Esophagus muscularis mucosa (tissue), 4 donors: ENCODE data around the gene SHISA8. TPM values are rescaled to one million over a fixed set of nuclear protein-coding genes. Genes with fewer than 3 reads are reported as not detected.

ENCODE experiments used
- DNase-seq: peaks from one replicate; pipeline ENCODE4 v3.0.0-alpha.2; 2017; ENCODE audit errors: extremely low spot score
- H3K27ac ChIP-seq, 4 donors: fragments of 200-600 bp; sonication (generic); replicated peaks in 1 of 4; 1 replicate in 3 of 4; 2 replicates in 1 of 4; pipeline ENCODE4 v1.5.1; 2016 to 2019; ENCODE audit warnings: mild to moderate bottlenecking in 1 of 4
- H3K27me3 ChIP-seq, 4 donors: fragments of 200-600 bp; sonication (generic); one replicate each; pipeline versions ENCODE4 v1.5.1 to v1.6.0; 2016 to 2019
- H3K36me3 ChIP-seq, 4 donors: fragments of 200-600 bp; sonication (generic); one replicate each; pipeline ENCODE4 v1.5.1; 2016 to 2019
- H3K4me1 ChIP-seq, 4 donors: fragments of 200-600 bp; sonication (generic); one replicate each; pipeline ENCODE4 v1.5.1; 2016 to 2019
- H3K4me3 ChIP-seq, 4 donors: fragments of 200-600 bp; sonication (generic); 1 replicate in 2 of 4; 2 replicates in 2 of 4; pipeline ENCODE4 v1.5.1; 2016 to 2019; ENCODE audit warnings: mild to moderate bottlenecking in 4 of 4, moderate library complexity in 1 of 4
- H3K9me3 ChIP-seq, 4 donors: fragments of 200-600 bp; sonication (generic); 1 replicate in 3 of 4; 2 replicates in 1 of 4; pipeline ENCODE4 v1.5.1; 2016 to 2019
- EP300 ChIP-seq: sonication (generic); formaldehyde crosslinking; IDR thresholded peaks from one replicate; pipeline ENCODE4 v1.6.1; 2017; ENCODE audit warnings: antibody characterized with exemption
- POLR2A ChIP-seq: fragments of 450-650 bp; IDR thresholded peaks from one replicate; pipeline ENCODE4 v1.6.1; 2017; ENCODE audit warnings: antibody characterized with exemption, moderate library complexity, mild to moderate bottlenecking, low read depth
- POLR2AphosphoS5 ChIP-seq, 2 donors: sonication (generic); formaldehyde crosslinking; IDR thresholded peaks; one replicate each; pipeline ENCODE4 v1.6.1; 2017; ENCODE audit warnings: antibody characterized with exemption in 2 of 2
- WGBS: methylation state at CpG from one replicate; pipeline ENCODE4 v1.1.5; 2018; 5-methylcytosine and 5-hydroxymethylcytosine counted together
- intact Hi-C: fragments of 100-400 bp; cut with DNase I; formaldehyde crosslinking; loops from one replicate; pipeline ENCODE4 v1.15.1; 2023
- total RNA-seq, 4 donors: library from RNA; depleted of rRNA; stranded (reverse); fragments of >200 nt; gene quantifications; one replicate each; pipeline versions ENCODE4 v1.1.0 to v1.2.1, GENCODE V29; 2016
- TF ChIP-seq, protein P1 (sequence below), 3 experiments: fragments of 200-600 bp in 2 of 3; fragments of 450-650 bp in 1 of 3; sonication (generic) in 2 of 3; IDR thresholded peaks; one replicate each; pipeline ENCODE4 v1.5.1; 2017 to 2019; ENCODE audit warnings: antibody characterized with exemption in 3 of 3, mild to moderate bottlenecking in 2 of 3, moderate library complexity in 1 of 3

The SHISA8 gene
- total RNA-seq, 4 donors from 2014 or later, result 0.83 TPM; not detected in 3

DNA sequence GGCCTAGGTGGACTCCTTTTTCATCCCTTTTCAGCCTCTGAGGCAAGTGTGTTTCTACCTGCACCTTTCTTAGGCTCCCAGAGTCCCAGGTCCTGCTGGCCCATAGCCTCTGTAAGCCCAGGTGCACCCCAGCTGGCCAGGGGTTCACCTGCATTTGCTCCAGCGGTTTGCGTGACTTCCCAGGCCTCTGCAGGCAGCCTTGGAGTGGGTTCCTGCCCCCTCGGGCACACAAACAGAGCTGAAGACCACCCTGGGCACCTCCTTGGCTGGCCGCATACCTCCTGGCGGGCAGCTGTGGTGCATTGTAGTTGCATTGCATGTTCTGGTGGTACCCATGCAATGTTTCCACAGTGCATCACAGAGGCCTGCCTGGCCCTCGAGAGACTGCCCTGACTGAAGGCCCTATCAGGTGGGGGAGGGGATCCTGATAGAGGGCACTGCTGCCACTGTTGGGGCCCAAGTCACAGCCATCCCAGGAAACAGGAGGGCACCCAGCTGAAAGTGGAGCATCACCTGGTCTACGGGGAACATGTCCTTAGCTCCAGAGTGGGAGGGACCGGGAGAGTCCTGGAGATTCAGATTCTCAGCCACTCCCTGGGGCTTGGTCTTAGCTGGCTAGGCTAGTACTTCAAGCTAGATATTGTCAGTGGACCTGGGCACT, 14.1 kb downstream of the SHISA8 start:
- H3K9me3 ChIP-seq, result no peaks in the 10 kb centered on the region
- no peak overlapping the region for H3K27ac ChIP-seq
- WGBS, result 94% methylated on average over 5 of the region's 8 CpGs
- H3K27me3 ChIP-seq, result no peaks in the 10 kb centered on the region
- peaks cover 51 to 100% (median 97%) of the 10 kb centered on the region in 4 donors for H3K36me3 ChIP-seq
- TF ChIP-seq EP300, result no peak
- no peak for TF ChIP-seq POLR2A
- TF ChIP-seq, protein P1, sequence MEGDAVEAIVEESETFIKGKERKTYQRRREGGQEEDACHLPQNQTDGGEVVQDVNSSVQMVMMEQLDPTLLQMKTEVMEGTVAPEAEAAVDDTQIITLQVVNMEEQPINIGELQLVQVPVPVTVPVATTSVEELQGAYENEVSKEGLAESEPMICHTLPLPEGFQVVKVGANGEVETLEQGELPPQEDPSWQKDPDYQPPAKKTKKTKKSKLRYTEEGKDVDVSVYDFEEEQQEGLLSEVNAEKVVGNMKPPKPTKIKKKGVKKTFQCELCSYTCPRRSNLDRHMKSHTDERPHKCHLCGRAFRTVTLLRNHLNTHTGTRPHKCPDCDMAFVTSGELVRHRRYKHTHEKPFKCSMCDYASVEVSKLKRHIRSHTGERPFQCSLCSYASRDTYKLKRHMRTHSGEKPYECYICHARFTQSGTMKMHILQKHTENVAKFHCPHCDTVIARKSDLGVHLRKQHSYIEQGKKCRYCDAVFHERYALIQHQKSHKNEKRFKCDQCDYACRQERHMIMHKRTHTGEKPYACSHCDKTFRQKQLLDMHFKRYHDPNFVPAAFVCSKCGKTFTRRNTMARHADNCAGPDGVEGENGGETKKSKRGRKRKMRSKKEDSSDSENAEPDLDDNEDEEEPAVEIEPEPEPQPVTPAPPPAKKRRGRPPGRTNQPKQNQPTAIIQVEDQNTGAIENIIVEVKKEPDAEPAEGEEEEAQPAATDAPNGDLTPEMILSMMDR (IDR thresholded peaks at IDR 0.05), result no peak
- H3K4me1 ChIP-seq, result peaks cover 0 to 19% (median 0%) of the 10 kb centered on the region in 4 donors
- no peak for DNase-seq
- H3K4me3 ChIP-seq, result no peak overlapping the region
- intact Hi-C loops, result no loop called here

DNA sequence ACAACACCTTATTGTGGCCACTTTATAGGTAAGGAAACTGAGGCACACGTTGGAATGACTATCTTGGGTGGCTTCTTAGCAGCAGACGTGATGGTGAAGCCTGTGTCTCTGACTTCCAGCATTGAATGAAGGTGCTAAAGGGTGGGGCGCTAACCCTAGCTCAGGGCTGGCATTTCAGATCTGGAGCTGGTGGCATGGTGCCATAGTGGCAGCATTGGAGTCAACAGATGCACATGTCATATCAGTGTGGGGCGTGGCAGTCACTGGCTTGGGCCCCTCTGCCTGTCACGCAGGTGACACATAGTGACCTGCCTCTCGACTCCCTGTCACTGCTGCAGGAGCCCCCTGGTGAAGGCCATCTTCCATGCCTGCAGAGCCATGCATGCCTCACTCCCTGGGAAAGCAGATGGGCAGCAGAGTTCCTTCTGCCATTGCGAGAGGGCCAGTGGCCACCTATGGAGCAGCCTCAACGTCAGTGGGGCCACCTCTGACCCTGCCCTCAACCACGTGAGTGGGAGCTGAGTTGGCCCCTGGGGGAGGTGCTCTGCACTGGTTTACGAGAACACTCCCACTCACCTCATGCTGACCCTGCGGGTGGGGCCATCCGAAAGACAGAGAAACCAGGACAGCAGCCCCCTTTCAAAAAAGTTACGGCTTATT, 14.8 kb downstream of the SHISA8 start:
- Histone ChIP-seq H3K27ac (no peak overlapping the region), H3K9me3 (no peaks in the 10 kb centered on the region), H3K4me3 (no peak overlapping the region), H3K4me1 (peaks cover 0 to 19% (median 0%) of the 10 kb centered on the region in 4 donors), H3K36me3 (peaks cover 45 to 100% (median 97%) of the 10 kb centered on the region in 4 donors), H3K27me3 (no peaks in the 10 kb centered on the region)
- intact Hi-C loops, result no loop called here
- 83% methylated on average over 12 of the region's 13 CpGs for WGBS
- TF ChIP-seq EP300, result no peak
- TF ChIP-seq POLR2A, result no peak
- TF ChIP-seq POLR2AphosphoS5 (IDR thresholded peaks at IDR 0.05), result no peak
- TF ChIP-seq, protein P1 (IDR thresholded peaks at IDR 0.05), result no peak
- no peak for DNase-seq

DNA sequence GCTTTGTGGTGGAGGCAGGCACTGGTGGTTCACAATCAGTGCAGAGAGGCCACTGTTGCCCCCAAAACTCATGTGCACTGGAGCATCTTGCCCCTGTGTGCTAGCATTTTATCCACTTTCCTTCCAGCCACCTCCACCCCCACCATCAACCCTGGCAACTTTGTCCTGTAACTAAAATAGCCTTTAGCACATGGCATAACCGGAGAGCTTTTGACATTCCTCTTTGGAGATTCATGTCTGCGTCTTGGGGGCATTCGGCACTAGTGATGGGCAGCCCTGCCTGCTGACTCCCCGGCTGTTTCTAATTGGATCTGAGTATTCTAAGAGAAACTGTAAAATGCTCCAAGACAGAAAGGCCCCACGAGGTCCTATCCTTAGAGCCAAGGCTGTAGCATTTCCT, 15.8 kb downstream of the SHISA8 start:
- intact Hi-C loops, result no loop called here
- no peak overlapping the region for H3K4me3 ChIP-seq
- WGBS, result 85% methylated on average over 5 of the region's 5 CpGs
- no peak for DNase-seq
- peaks cover 0 to 22% (median 0%) of the 10 kb centered on the region in 4 donors for H3K4me1 ChIP-seq
- peaks cover 40 to 100% (median 97%) of the 10 kb centered on the region in 4 donors for H3K36me3 ChIP-seq
- TF ChIP-seq EP300, result no peak
- TF ChIP-seq, protein P1 (IDR thresholded peaks at IDR 0.05), result no peak
- no peak for TF ChIP-seq POLR2A
- TF ChIP-seq POLR2AphosphoS5 (IDR thresholded peaks at IDR 0.05), result no peak
- no peaks in the 10 kb centered on the region for H3K27me3 ChIP-seq
- no peak overlapping the region for H3K27ac ChIP-seq
- no peaks in the 10 kb centered on the region for H3K9me3 ChIP-seq

DNA sequence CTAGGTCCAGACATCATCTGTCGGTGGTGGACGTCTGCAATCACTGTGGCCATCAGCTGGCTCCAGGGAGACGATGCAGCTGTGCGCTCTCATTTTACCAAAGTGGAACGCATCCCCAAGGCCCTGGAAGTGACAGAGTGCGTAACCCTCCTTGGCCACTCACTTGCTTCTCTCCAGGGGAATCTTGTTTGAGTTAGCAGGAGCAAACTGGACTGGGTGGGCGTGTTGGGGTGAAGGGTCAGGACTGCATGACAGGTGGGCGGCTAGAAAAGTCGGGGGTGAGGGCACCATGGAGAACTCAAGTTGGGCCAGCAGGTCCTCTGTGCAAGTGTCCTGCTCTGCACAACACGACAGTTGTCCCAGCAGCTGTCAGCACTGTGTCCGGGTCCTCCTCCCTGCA, 16.2 kb downstream of the SHISA8 start:
- 75% methylated on average over 7 of the region's 11 CpGs for WGBS
- peaks cover 0 to 22% (median 0%) of the 10 kb centered on the region in 4 donors for H3K4me1 ChIP-seq
- no peak for DNase-seq

More for the DNA sequence above, 16.2 kb downstream of the SHISA8 start:
- peaks cover 42 to 100% (median 96%) of the 10 kb centered on the region in 4 donors for H3K36me3 ChIP-seq
- TF ChIP-seq, protein P1 (IDR thresholded peaks at IDR 0.05), result no peak
- TF ChIP-seq POLR2A, result no peak
- TF ChIP-seq POLR2AphosphoS5 (IDR thresholded peaks at IDR 0.05), result no peak
- no peak for TF ChIP-seq EP300
- no peaks in the 10 kb centered on the region for H3K27me3 ChIP-seq
- H3K27ac ChIP-seq, result no peak overlapping the region
- no peak overlapping the region for H3K4me3 ChIP-seq
- intact Hi-C loops, result no loop called here
- no peaks in the 10 kb centered on the region for H3K9me3 ChIP-seq
